IPS-18a (cell line): Measurements from ENCODE around the gene DCLK3.

Source experiments
- H3K27ac ChIP-seq: one replicate; pipeline ENCODE4 v1.5.1; 2013; ENCODE audit warnings: low read length
- H3K27me3 ChIP-seq: one replicate; pipeline ENCODE4 v1.6.1; 2013; ENCODE audit warnings: mild to moderate bottlenecking, low read length; ENCODE audit not compliant: control insufficient read depth, insufficient read depth
- H3K36me3 ChIP-seq: one replicate; pipeline ENCODE4 v1.6.1; 2013; ENCODE audit warnings: low read depth, low read length; ENCODE audit not compliant: control insufficient read depth
- H3K4me1 ChIP-seq: one replicate; pipeline ENCODE4 v1.6.1; 2013; ENCODE audit warnings: low read depth, low read length; ENCODE audit not compliant: control insufficient read depth
- H3K4me3 ChIP-seq: one replicate; pipeline ENCODE4 v1.5.1; 2013; ENCODE audit warnings: low read length
- H3K9ac ChIP-seq: one replicate; pipeline ENCODE4 v1.6.1; 2013; ENCODE audit warnings: mild to moderate bottlenecking, low read length, moderate library complexity
- H3K9me3 ChIP-seq: one replicate; pipeline ENCODE4 v1.6.1; 2013; ENCODE audit warnings: low read depth, low read length; ENCODE audit not compliant: control insufficient read depth

DCLK3 gene, protein sequence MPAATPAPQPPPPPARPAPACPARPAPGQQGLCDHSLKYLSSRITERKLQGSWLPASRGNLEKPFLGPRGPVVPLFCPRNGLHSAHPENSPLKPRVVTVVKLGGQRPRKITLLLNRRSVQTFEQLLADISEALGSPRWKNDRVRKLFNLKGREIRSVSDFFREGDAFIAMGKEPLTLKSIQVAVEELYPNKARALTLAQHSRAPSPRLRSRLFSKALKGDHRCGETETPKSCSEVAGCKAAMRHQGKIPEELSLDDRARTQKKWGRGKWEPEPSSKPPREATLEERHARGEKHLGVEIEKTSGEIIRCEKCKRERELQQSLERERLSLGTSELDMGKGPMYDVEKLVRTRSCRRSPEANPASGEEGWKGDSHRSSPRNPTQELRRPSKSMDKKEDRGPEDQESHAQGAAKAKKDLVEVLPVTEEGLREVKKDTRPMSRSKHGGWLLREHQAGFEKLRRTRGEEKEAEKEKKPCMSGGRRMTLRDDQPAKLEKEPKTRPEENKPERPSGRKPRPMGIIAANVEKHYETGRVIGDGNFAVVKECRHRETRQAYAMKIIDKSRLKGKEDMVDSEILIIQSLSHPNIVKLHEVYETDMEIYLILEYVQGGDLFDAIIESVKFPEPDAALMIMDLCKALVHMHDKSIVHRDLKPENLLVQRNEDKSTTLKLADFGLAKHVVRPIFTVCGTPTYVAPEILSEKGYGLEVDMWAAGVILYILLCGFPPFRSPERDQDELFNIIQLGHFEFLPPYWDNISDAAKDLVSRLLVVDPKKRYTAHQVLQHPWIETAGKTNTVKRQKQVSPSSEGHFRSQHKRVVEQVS

GRCh38 chr3:36763850-36764703 is at the start of gene DCLK3:
TSS of gene DCLK3 (minus strand) at chr3:36764553. CDS start at chr3:36764263, 290 bp downstream.
- H3K4me3 ChIP-seq, result peak within 1 kb of the TSS; percentile 62
- H3K27me3 ChIP-seq, result peaks cover 33% of the 10 kb centered on the region
- no peaks in the 10 kb centered on the region for H3K36me3 ChIP-seq
- no peaks in the 10 kb centered on the region for H3K9me3 ChIP-seq
- H3K27ac ChIP-seq, result no peak within 1 kb of the TSS
- no peak within 1 kb of the TSS for H3K9ac ChIP-seq
- peaks cover 7% of the 10 kb centered on the region for H3K4me1 ChIP-seq

DNA sequence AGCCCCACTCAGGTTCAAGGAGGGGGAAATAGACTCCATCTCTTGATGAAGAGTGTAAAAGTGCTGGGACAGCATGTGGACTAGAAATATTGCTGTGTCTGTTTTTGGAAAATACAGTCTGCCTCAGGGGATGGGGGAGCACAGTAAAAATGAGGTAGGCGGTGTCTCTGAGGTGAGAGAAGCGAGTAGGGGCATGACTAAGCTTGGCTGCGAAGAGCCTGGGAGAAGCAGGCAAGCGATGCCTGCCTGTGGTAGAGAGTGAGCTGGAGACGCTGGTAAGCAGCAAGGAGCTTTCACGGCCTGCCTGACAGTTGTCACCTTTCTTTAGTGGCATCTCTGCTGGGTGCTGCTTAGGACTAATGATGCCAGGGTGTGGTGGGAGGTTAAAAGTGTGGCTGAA is 49.0 kb upstream of the DCLK3 start:
- no peak overlapping the region for H3K4me3 ChIP-seq
- H3K36me3 ChIP-seq, result no peaks in the 10 kb centered on the region
- no peak overlapping the region for H3K9ac ChIP-seq
- H3K27me3 ChIP-seq, result no peaks in the 10 kb centered on the region
- H3K9me3 ChIP-seq, result no peaks in the 10 kb centered on the region
- no peak overlapping the region for H3K27ac ChIP-seq
- no peaks in the 10 kb centered on the region for H3K4me1 ChIP-seq

DNA sequence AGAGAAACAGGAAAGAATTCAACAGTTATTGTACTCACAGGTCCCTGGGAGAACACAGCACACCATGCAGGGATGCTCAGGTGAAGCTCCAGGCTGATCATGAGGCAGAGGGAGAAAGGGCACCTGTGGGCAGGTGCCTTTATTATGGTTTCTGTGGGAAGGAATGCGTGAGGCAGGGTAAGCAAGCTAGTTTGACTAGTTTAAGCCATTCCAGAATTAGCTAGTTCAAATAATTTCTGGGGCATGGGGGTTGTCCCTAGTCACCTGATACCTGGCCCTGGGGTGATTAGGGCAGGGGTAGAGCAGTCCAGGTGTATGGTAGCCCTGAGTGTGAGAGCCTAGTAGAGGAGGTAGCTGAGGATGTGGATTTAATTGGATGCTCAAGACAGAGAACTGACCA is 47.9 kb upstream of the DCLK3 start:
- Histone ChIP-seq H3K36me3 (no peaks in the 10 kb centered on the region), H3K9ac (no peak overlapping the region), H3K9me3 (no peaks in the 10 kb centered on the region), H3K27ac (no peak overlapping the region), H3K4me1 (no peaks in the 10 kb centered on the region), H3K27me3 (no peaks in the 10 kb centered on the region), H3K4me3 (no peak overlapping the region)

DNA sequence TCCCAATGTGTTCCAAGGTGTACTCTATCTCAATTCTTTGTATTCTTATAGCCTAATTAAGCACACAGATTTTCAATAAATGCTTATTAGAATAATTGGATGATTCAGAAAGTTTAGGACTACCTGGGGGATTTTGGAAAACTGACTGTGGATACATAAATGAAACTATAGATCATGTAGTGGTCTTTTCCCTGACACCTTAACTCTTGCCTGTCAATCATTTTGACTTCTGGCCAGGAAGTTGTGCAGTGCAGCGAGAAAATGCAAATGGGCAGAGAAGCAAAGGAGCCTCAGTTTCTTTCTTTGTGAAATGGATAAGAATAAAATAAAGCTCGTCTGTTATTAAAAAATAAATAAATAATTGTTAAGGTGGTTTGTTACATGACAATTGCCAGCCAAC is 47.4 kb upstream of the DCLK3 start:
- Histone ChIP-seq H3K9me3 (no peaks in the 10 kb centered on the region), H3K27ac (no peak overlapping the region), H3K27me3 (no peaks in the 10 kb centered on the region), H3K4me1 (no peaks in the 10 kb centered on the region), H3K9ac (no peak overlapping the region), H3K36me3 (no peaks in the 10 kb centered on the region), H3K4me3 (no peak overlapping the region)

DNA sequence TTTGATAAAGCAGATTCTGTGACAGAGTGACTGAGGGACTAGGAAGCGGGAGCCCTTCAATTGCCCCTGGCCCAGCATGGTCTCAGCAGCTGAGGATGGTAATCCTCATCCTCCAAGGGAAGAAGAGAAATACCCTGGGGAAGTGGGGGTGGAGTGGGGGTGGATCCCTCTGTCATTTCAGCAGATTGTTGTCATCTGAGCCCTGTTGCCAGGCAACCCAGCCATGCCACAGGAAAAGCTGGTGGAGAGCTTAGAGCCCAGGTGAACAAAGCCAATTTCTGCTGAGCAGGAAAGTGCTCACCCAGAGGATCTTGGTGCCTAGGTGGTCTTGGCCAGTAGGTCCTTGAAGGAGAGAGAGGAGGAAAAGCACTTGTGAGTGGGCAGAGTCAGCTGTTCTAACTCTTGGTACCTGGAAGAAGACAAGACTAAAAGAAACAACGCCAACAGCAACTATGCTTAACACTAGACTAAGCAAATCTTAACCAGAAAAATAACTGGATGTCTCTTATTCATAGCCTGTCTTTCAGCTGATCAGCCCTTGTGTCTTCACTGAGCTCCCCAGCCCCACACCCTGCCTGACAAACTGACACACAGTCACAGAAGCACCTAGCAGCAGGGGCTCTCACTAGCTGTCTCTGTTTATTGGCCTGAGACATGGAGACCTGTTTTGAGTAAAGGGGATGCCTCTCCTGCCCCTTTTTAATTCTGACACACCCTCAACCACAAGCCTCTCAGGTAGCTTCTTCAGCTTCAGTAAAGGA is 40.1 kb upstream of the DCLK3 start:
- Histone ChIP-seq H3K4me1 (peaks cover 2% of the 10 kb centered on the region), H3K4me3 (no peak overlapping the region), H3K9me3 (no peaks in the 10 kb centered on the region), H3K9ac (no peak overlapping the region), H3K27me3 (no peaks in the 10 kb centered on the region), H3K27ac (no peak overlapping the region), H3K36me3 (no peaks in the 10 kb centered on the region)

DNA sequence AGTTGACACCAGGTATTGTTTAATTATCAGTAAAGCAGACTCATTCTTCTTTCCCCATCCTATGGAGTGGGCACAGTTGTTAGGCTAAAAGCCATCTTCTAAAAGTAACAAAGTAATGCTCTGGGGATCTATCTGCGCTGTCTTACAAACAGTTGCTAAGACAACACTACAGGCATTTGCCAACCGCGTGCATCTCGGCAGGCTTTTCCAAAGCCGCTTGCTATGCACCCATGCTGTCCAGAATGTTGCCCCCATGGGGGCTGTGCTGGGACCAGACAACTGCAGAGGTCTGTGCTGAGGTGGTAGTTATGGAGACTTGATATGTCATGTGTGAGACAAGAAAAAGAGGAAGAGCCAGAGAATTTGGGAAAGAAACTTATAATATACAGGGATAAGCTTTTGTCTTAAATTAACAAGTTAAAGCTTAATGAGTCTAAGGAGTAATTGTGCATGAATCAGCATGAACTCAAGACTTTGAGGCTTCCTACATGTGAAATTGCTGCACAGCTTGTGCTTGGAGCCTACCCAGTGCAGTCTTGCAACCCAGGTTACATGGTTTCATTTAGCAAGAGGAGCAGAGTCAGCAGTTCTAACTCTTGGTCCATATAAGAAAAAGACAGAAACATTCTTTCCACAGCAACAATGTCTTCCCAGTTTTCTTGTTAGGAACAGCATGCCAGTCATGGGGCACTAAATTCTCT is 38.9 kb upstream of the DCLK3 start:
- Histone ChIP-seq H3K27me3 (no peaks in the 10 kb centered on the region), H3K36me3 (no peaks in the 10 kb centered on the region), H3K9ac (no peak overlapping the region), H3K9me3 (no peaks in the 10 kb centered on the region), H3K4me1 (peaks cover 2% of the 10 kb centered on the region), H3K4me3 (no peak overlapping the region), H3K27ac (no peak overlapping the region)

GRCh38 chr3:36800533-36801116 is 36.3 kb upstream of the DCLK3 start:
- Histone ChIP-seq H3K9me3 (no peaks in the 10 kb centered on the region), H3K9ac (no peak overlapping the region), H3K27ac (no peak overlapping the region), H3K4me3 (no peak overlapping the region), H3K4me1 (peaks cover 2% of the 10 kb centered on the region), H3K27me3 (no peaks in the 10 kb centered on the region), H3K36me3 (no peaks in the 10 kb centered on the region)

DNA sequence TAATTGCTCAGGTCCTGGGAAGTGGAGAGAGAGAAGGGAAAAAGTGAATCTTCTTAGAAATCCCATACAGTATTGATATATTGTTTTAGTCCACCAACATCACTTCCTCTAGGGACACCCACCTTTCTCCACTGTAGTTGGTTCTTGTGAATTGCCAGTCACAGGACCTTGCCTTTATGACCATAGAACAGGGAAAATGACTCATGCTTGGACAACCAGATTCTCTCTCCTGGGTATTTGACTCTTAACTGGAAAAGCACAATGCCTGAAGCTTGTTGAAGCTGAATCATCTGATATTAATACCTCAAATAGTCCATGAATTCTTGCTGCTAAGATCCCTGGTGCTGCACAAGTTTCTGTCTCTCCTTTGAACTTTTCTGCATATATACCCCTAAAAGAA is 32.5 kb upstream of the DCLK3 start:
- Histone ChIP-seq H3K9ac (no peak overlapping the region), H3K9me3 (no peaks in the 10 kb centered on the region), H3K4me3 (no peak overlapping the region), H3K27ac (no peak overlapping the region), H3K4me1 (peaks cover 2% of the 10 kb centered on the region), H3K36me3 (no peaks in the 10 kb centered on the region), H3K27me3 (no peaks in the 10 kb centered on the region)

- H3K9ac ChIP-seq, result no peak overlapping the region
- no peak overlapping the region for H3K27ac ChIP-seq
- peaks cover 2% of the 10 kb centered on the region for H3K4me1 ChIP-seq
- no peak overlapping the region for H3K4me3 ChIP-seq
- no peaks in the 10 kb centered on the region for H3K27me3 ChIP-seq
- no peaks in the 10 kb centered on the region for H3K9me3 ChIP-seq
- H3K36me3 ChIP-seq, result no peaks in the 10 kb centered on the region
Observed at GRCh38 chr3:36796161-36796560, 31.8 kb upstream of the DCLK3 start.

- Histone ChIP-seq H3K4me3 (no peak overlapping the region), H3K9ac (no peak overlapping the region), H3K4me1 (no peaks in the 10 kb centered on the region), H3K36me3 (no peaks in the 10 kb centered on the region), H3K27me3 (no peaks in the 10 kb centered on the region), H3K27ac (no peak overlapping the region), H3K9me3 (no peaks in the 10 kb centered on the region)
Observed at GRCh38 chr3:36795622-36796021, 31.3 kb upstream of the DCLK3 start.
